Subcutaneous adipose tissue (tissue), 4 donors: ENCODE data around the gene SEC61G. TPM values are rescaled to one million over a fixed set of nuclear protein-coding genes. Genes with fewer than 3 reads are reported as not detected.

Experiments
- total RNA-seq, 4 donors: library from RNA; depleted of rRNA; stranded (reverse); fragments of >200 nt; gene quantifications; one replicate each; pipeline ENCODE4 v1.1.0, GENCODE V29; 2016
- TF ChIP-seq, protein P1 (sequence below): fragments of 450-650 bp; IDR thresholded peaks from one replicate; pipeline ENCODE4 v1.5.1; 2016; ENCODE audit warnings: low read depth, mild to moderate bottlenecking, control low read depth, antibody characterized with exemption, moderate library complexity

Gene SEC61G
- total RNA-seq, 4 donors from 2014 or later: 177 to 342 (median 218) TPM

DNA sequence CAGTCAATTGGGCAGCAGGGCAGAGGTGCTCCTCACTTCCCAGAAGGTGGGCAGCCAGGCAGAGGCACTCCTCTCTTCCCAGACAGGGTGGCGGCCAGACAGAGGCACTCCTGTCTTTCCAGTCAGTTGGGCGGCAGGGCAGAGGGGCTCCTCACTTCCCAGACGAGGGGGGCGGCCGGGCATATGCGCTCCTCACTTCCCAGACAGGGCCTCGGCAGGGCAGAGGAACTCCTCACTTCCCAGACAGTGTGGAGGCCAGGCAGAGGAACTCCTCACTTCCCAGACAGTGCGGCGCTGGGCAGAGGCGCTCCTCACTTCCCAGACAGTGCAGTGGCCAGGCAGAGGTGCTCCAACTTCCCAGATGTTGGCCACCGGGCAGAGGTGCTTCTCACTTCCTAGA lies 33.4 kb upstream of the SEC61G start:
- TF ChIP-seq, protein P1, sequence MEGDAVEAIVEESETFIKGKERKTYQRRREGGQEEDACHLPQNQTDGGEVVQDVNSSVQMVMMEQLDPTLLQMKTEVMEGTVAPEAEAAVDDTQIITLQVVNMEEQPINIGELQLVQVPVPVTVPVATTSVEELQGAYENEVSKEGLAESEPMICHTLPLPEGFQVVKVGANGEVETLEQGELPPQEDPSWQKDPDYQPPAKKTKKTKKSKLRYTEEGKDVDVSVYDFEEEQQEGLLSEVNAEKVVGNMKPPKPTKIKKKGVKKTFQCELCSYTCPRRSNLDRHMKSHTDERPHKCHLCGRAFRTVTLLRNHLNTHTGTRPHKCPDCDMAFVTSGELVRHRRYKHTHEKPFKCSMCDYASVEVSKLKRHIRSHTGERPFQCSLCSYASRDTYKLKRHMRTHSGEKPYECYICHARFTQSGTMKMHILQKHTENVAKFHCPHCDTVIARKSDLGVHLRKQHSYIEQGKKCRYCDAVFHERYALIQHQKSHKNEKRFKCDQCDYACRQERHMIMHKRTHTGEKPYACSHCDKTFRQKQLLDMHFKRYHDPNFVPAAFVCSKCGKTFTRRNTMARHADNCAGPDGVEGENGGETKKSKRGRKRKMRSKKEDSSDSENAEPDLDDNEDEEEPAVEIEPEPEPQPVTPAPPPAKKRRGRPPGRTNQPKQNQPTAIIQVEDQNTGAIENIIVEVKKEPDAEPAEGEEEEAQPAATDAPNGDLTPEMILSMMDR: no peak

DNA sequence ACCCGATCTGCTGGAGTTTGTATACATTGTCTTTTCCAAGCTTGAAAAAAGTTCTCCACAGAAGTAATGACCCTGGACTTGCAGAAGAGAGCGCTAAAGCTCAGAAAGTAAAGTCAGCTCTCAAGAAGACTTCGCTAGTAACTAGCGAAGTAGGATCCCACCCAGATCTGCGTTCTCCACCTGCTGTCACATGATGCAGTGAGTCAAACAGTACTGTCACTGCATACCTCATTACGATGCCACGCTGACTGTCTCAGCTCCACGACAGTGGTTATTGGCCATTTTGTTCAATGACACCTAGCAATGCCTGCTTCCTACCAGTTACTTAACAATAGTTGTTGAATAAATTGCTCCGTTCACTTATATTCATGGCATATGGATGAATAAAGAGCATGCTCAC lies 29.7 kb upstream of the SEC61G start:
- TF ChIP-seq, protein P1: no peak

DNA sequence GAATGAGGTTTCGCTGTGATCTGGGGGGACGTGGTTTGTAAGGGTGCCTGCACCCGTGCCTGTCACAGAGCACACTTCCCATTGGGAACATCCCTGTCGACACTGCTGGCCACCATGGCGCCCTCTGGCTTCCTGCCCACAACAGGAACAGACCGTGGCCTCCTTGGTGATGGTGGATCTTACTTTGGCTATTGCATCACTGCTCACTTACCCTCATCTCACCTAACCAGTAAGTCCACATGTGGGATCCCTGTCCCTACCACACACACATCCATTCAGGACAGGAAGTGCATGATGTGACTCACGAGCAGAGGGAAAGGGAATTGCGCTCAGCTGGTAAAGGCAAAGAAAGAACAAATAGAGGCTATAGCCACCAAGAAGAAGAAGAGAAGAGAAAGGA lies 26.2 kb upstream of the SEC61G start:
- TF ChIP-seq, protein P1: no peak

DNA sequence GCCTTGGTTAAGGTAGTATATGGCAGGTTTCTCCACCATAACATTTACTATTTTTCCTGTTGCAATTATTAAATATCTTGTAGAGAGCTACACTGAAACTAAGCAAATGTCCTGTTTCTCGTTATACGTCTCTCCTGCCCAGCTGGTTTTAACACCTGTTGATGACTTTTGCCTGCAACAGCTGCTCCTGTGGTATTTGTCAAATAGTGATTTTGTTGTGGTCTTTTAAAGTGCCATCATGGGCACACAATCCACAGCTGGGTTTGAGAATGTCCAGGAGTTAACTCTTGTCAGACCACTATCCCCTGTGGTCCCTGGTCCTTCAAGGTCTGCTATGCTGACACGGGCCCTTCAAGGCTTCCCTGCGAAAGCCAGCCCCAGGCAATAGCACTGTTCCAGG lies 24.9 kb upstream of the SEC61G start:
- TF ChIP-seq, protein P1: no peak

DNA sequence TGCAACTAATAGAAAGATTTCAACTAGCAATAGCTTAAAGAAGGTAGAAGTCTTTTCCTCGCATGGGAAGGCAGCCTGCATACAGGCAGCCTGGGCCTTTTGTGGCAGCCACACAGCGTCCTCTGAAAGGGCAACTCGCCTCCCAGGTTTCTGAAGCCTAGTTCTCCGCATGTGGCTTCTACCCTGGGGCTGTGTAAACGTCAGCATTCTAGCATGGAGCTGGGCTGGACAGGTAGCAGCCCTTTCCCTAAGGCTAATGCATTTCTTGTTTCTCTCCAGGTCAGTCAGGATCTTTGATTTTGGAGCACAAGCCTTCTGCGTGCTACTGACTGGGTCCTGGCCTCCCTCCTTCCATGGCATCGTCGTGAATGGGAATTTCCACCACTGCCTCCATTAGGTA lies 23.8 kb upstream of the SEC61G start:
- TF ChIP-seq, protein P1: no peak

DNA sequence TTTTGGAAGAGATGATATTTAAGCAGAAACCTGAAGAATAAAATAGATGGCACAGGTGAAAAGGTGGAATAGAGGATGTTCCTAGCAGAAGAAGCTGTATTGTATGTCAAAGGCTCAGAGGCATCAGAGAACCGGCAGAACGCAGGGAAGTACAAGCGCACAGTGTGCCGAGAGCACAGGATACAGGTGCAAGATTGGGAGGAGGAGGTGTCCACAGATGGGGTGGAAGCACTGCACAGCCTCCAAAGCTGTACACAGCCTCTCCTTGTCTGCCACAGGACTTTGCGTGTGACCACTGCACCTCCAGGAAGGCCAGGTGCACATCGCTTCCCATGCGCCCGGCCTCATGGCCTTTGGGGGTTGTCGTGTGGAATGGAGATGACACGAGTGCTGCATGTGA lies 23.3 kb upstream of the SEC61G start:
- TF ChIP-seq, protein P1: no peak

DNA sequence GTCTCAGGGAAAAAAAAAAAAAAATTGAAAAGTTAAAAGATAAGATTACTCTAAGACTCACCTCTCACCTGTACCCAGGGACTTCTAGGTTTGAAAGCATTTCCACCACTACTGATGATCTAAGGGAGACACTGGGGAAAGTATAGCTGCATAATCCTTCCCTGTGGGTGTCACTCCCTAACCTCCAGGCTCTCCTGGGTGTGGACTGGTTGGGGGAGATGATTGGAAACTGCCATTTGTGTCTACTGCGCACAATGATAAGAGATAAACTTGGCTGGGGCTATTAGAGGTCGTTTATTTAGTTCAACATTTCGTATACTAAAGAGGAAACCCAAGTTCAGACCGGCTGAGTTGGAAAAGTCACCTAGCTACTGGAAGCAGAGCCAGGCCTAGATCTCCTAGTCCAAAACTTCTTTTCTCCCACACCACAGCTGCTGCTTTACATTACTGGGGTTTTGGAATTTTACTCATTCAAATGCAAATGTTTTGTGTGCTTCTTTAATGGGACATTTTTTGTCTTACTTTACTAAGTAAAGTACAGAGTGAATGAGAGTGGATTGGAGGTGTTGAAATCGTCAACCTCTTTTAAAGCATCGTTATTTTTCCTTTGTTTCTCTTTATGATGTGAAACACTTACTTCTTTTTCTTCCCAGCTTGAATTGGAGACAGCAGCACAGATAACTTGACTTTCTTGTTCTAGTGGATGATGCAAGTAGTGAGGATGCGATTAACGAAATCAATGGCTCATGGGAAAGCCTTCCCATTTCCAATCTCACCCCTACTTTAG lies 22.3 kb upstream of the SEC61G start:
- TF ChIP-seq, protein P1: no peak
